ENCODE results near the gene HES7. TPM values are rescaled to one million over a fixed set of nuclear protein-coding genes. Genes with fewer than 3 reads are reported as not detected.

The HES7 gene
- total RNA-seq, 3 donors from 2014 or later (not counting 1 experiment from before 2014, with no cell fraction given): 0.50 to 0.77 (median 0.61) TPM

- peaks cover 36% of the 10 kb centered on the region for H3K4me1 ChIP-seq (ENCODE audit: control insufficient read depth, insufficient read depth, low read length)
- H3K27ac ChIP-seq (ENCODE audit: low read length): no peak overlapping the region
- H3K36me3 Mint-ChIP-seq: peaks cover 12% of the 10 kb centered on the region
- H3K27me3 Mint-ChIP-seq (ENCODE audit: low read depth in 2 of 2): peaks cover 50 to 53% of the 10 kb centered on the region in 2 donors
- H3K4me3 ChIP-seq (ENCODE audit: low read length): no peak overlapping the region
- no peaks in the 10 kb centered on the region for H3K36me3 ChIP-seq (ENCODE audit: control insufficient read depth, insufficient read depth, low read length)
- intact Hi-C loops (cut with micrococcal nuclease): loop anchor here (5.0 kb wide), 1 partner anchor 34 kb away; no protein-coding TSS in a partner anchor
- TF ChIP-seq, protein P1, sequence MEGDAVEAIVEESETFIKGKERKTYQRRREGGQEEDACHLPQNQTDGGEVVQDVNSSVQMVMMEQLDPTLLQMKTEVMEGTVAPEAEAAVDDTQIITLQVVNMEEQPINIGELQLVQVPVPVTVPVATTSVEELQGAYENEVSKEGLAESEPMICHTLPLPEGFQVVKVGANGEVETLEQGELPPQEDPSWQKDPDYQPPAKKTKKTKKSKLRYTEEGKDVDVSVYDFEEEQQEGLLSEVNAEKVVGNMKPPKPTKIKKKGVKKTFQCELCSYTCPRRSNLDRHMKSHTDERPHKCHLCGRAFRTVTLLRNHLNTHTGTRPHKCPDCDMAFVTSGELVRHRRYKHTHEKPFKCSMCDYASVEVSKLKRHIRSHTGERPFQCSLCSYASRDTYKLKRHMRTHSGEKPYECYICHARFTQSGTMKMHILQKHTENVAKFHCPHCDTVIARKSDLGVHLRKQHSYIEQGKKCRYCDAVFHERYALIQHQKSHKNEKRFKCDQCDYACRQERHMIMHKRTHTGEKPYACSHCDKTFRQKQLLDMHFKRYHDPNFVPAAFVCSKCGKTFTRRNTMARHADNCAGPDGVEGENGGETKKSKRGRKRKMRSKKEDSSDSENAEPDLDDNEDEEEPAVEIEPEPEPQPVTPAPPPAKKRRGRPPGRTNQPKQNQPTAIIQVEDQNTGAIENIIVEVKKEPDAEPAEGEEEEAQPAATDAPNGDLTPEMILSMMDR (IDR thresholded peaks at IDR 0.05): no peak
- H3K4me1 Mint-ChIP-seq: peaks cover 38% of the 10 kb centered on the region in 2 donors
- ATAC-seq (no peak), DNase-seq (peak in 1 of 2 donors; percentile 30)
- no peaks in the 10 kb centered on the region for H3K9me3 ChIP-seq (ENCODE audit: control insufficient read depth, insufficient read depth, low read length)
- H3K27me3 ChIP-seq (ENCODE audit: control insufficient read depth, insufficient read depth, low read length): peaks cover 38% of the 10 kb centered on the region
- H3K27ac Mint-ChIP-seq: no peak overlapping the region
- 59% methylated on average over 18 of the region's 18 CpGs for WGBS (ENCODE audit: insufficient coverage)
- H3K4me3 Mint-ChIP-seq: no peak overlapping the region
- no peaks in the 10 kb centered on the region for H3K9me3 Mint-ChIP-seq
These were observed 7.1 kb downstream of the HES7 start for GRCh38 chr17:8116776-8117175.

DNA sequence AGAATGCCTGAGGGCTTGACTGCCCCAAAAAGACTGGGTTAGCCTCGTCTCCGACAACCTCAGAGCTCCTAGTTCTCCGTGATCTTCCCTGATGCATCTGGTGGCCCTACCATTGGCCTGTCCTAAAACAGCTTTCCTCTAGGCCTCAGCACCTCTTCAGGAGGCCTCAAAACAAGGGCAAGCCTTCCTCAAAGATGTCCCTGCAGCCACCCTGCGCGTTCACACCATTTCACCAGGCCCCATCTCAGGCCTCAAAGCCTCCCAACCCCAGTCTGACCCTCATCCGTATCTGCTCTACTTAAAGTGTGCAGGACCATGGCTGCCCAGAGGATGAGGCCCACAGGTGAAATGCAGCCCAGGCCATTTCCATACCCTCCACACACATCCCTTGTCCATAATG is 13.0 kb downstream of the HES7 start:
- Histone ChIP-seq H3K36me3 (ENCODE audit: control insufficient read depth, insufficient read depth, low read length) (no peaks in the 10 kb centered on the region), H3K4me1 (ENCODE audit: control insufficient read depth, insufficient read depth, low read length) (peaks cover 9% of the 10 kb centered on the region), H3K9me3 (ENCODE audit: control insufficient read depth, insufficient read depth, low read length) (no peaks in the 10 kb centered on the region), H3K27ac (ENCODE audit: low read length) (no peak overlapping the region), H3K4me3 (ENCODE audit: low read length) (no peak overlapping the region), H3K27me3 (ENCODE audit: control insufficient read depth, insufficient read depth, low read length) (peaks cover 35% of the 10 kb centered on the region)
- Mint-ChIP-seq H3K4me3 (no peak overlapping the region), H3K36me3 (no peaks in the 10 kb centered on the region), H3K27ac (no peak overlapping the region), H3K9me3 (no peaks in the 10 kb centered on the region), H3K27me3 (ENCODE audit: low read depth in 2 of 2) (peaks cover 44 to 50% of the 10 kb centered on the region in 2 donors), H3K4me1 (peaks cover 0 to 3% of the 10 kb centered on the region in 2 donors)
- 96% methylated on average over 6 of the region's 6 CpGs for WGBS (ENCODE audit: insufficient coverage)
- DNase-seq (no peak), ATAC-seq (no peak)
- intact Hi-C loops (cut with micrococcal nuclease): loop anchor here (2.0 kb wide), 1 partner anchor 50 kb away; no protein-coding TSS in a partner anchor
- TF ChIP-seq, protein P1 (IDR thresholded peaks at IDR 0.05): no peak

DNA sequence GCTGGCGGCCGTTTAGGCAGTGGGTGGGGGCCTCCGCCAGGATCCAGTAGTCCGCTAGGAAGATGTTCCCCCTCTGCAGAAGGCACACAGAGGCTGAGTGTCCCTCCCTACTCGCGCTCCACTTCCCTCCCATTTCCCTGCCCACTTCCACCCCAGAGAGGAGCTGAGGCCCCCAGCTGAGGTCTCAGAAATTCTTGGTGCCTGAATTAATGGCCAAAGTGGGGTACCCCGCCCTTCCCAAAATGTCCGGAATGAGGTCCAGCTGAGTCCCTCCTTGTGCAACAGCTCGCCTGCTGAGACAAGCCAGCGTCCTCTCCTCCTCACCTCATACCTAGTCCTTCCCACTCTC is 13.5 kb downstream of the HES7 start:
- no peak overlapping the region for H3K4me3 ChIP-seq (ENCODE audit: low read length)
- Mint-ChIP-seq H3K27me3 (ENCODE audit: low read depth in 2 of 2) (peaks cover 39 to 47% of the 10 kb centered on the region in 2 donors), H3K4me3 (no peak overlapping the region)

More for the DNA sequence above, 13.5 kb downstream of the HES7 start:
- Mint-ChIP-seq H3K9me3 (no peaks in the 10 kb centered on the region), H3K4me1 (peaks cover 0 to 4% of the 10 kb centered on the region in 2 donors), H3K36me3 (no peaks in the 10 kb centered on the region), H3K27ac (no peak overlapping the region)
- intact Hi-C loops (cut with micrococcal nuclease): loop anchor here (2.0 kb wide), 1 partner anchor 50 kb away; no protein-coding TSS in a partner anchor
- DNase-seq (no peak), ATAC-seq (no peak)
- Histone ChIP-seq H3K27ac (ENCODE audit: low read length) (no peak overlapping the region), H3K27me3 (ENCODE audit: control insufficient read depth, insufficient read depth, low read length) (peaks cover 30% of the 10 kb centered on the region), H3K9me3 (ENCODE audit: control insufficient read depth, insufficient read depth, low read length) (no peaks in the 10 kb centered on the region), H3K4me1 (ENCODE audit: control insufficient read depth, insufficient read depth, low read length) (peaks cover 9% of the 10 kb centered on the region), H3K36me3 (ENCODE audit: control insufficient read depth, insufficient read depth, low read length) (no peaks in the 10 kb centered on the region)
- WGBS (ENCODE audit: insufficient coverage): 21% methylated on average over 10 of the region's 10 CpGs
- TF ChIP-seq, protein P1 (IDR thresholded peaks at IDR 0.05): no peak
